NCI-H2081 (cell line): ENCODE data around the gene APC.

Experiments used
- DNase-seq, 2 experiments: peaks; one replicate each; lab custom pipeline; 2025; lab: John Stamatoyannopoulos, UW

The APC gene

GRCh38 chr5:112737463-112738190, at the start of gene APC:
Gene APC, plus strand, starts transcription at chr5:112737885. Its CDS starts 17,006 bp downstream, at chr5:112754891.
- peak; percentile 80 to 92 for DNase-seq

- no peak for DNase-seq
These were observed 48.4 kb upstream of the APC start for GRCh38 chr5:112689155-112689909.

GRCh38 chr5:112690605-112691338, 46.9 kb upstream of the APC start:
- no peak for DNase-seq

GRCh38 chr5:112691339-112691680, 46.4 kb upstream of the APC start:
- no peak for DNase-seq

GRCh38 chr5:112691758-112692157, 45.9 kb upstream of the APC start:
- no peak for DNase-seq

GRCh38 chr5:112692472-112692871, 45.2 kb upstream of the APC start:
- DNase-seq, result no peak

GRCh38 chr5:112693301-112693700, 44.4 kb upstream of the APC start:
- DNase-seq, result no peak

- DNase-seq, result no peak
These were observed 42.6 kb upstream of the APC start for GRCh38 chr5:112694853-112695709.

- DNase-seq, result no peak
These were observed 40.9 kb upstream of the APC start for GRCh38 chr5:112696786-112697185.

GRCh38 chr5:112697322-112697721, 40.4 kb upstream of the APC start:
- DNase-seq, result no peak

- no peak for DNase-seq
These were observed 39.9 kb upstream of the APC start for GRCh38 chr5:112697833-112698232.

GRCh38 chr5:112703866-112704820, 33.5 kb upstream of the APC start:
- no peak for DNase-seq

GRCh38 chr5:112706446-112707016, 31.2 kb upstream of the APC start:
- no peak for DNase-seq

GRCh38 chr5:112707187-112708102, 30.2 kb upstream of the APC start:
- DNase-seq, result peak; percentile 96 to 97

- no peak for DNase-seq
These were observed 29.5 kb upstream of the APC start for GRCh38 chr5:112708103-112708622.

GRCh38 chr5:112709416-112709815, 28.3 kb upstream of the APC start:
- DNase-seq, result no peak

- no peak for DNase-seq
These were observed 26.8 kb upstream of the APC start for GRCh38 chr5:112710896-112711295.

GRCh38 chr5:112711436-112711835, 26.2 kb upstream of the APC start:
- DNase-seq, result no peak

GRCh38 chr5:112713206-112713605, 24.5 kb upstream of the APC start:
- DNase-seq, result no peak
